GM19455 (cell line): Measurements from ENCODE around the gene ATG9A.
A peak's percentile ranks its signal among the peaks of the same experiment; 100 is the strongest.

Experiments used
- ATAC-seq: cut with Tn5 transposase; IDR thresholded peaks from one replicate; pipeline ENCODE4 v1.9.1; 2021; ENCODE audit not compliant: unreplicated experiment

Gene ATG9A

DNA sequence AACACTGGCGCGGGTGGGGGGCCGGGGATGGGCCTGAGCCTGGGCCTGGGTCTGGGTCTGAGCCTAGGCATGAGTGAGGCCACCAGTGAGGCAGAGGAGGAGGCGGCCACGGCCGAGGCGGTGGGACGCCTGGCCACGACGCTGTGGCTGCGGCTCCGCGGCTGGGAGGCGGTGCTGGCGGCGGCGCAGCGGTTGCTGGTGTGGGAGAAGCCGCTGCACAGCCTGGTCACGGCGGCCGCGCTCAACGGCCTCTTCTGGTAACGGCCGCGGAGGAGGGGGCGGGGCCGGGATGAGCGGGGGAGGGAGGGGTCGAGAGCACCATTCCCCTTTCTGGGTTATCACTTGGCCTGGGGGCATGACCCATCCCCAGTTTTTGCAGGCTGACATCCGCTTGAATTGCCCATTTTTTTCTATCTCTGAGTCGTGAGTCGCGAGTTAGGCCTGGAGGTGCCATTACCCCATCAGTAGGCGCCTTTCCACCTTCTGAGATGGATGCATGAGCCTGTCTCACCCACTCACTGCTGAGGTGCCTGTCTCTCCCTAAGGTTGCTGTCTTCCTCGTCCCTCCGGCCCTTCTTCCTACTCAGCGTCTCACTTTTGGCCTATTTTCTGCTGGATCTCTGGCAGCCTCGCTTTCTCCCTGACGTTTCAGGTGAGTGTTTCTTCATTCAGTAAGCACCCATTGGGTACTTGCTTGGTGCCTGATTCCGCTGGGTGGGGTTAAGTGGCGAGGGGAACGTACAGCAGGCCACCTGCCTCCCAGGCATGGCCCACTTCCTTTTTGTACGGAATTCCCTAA lies 50.9 kb downstream of the ATG9A start:
- ATAC-seq = peak; percentile 11

DNA sequence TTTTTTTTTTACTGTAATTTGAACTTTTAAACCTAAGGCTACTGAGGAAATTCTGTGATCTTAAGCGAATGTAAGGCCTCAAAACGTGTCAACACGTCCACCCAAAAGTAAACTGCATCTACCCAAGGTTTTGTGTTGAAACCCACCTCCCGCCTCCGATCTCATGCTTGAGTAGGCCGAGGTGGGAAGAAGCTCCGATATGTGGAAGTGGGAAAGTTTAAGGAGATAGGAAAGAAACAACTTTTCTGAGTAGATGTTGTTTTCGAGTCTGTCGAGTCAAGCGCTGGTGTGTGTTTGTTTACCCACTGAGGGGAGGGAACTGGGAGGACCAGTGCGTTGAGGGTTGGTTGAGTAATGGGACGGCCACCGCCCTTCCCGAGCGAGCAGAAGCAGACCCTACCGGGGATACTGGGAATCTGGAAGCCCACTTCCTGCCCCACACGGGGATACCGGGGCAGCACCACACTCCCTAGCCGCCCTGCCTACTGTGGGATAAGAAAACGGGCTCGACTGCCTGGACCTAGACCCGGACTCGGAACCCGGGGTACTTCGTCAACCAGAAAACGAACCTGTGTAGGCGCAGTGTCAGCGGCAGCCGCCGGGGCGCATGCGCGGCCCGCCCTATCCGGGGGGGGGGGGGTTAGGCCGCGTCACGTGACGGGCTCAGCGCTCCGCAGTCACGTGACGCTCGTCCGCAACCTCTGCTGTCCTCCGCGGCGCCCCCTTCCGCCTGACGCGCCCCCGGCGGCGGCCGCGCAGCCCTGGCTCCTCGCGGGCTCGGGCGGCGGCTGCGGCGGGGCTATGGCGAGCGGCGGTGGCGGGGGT lies 51.7 kb downstream of the ATG9A start, which contains the start of gene RETREG2:
RETREG2 (plus strand) TSS at position 724 of the 825 bp plus-strand sequence; CDS start at position 802, 78 bp downstream.
- peak; percentile 41 for ATAC-seq

DNA sequence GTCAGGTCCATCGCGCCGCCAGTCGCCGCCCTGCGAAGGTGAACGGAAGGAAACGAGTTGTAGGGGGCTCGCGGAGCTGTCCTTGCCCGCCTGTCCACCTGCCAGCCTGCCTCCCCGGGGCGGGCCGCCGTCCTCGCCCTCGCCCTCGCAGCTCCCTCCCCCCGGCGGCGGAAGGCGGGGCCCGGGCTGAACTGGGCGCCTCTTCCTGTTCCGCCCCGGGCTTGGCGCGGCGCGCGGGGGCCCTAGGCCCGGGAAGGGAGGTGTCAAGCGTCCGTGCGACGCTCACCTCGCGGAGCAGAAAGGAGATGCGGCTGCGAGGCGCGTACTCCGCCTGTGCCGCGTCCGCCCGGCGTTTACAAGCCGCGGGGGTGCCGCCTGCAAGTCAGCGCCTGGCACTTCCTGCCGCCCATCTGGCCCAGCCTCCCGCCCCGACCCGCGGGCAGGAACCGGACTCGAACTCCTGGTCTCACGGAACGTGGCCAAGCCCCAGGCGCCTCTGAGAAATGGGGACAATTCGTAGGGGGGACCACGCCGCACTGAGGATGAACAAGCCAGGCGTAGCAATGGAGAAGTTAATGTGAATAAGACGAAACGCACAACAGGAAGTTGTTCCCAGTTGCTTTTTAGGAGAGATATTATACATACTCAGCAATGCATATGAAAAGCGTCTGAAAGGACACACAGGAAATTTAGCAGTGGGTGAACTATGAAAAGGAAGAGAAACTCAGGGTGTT lies 52.5 kb downstream of the ATG9A start, which contains the start of gene CNPPD1:
CNPPD1 (minus strand) TSS at position 108 of the 734 bp plus-strand sequence; CDS start at position 11, 97 bp downstream.
- peak; percentile 70 for ATAC-seq

DNA sequence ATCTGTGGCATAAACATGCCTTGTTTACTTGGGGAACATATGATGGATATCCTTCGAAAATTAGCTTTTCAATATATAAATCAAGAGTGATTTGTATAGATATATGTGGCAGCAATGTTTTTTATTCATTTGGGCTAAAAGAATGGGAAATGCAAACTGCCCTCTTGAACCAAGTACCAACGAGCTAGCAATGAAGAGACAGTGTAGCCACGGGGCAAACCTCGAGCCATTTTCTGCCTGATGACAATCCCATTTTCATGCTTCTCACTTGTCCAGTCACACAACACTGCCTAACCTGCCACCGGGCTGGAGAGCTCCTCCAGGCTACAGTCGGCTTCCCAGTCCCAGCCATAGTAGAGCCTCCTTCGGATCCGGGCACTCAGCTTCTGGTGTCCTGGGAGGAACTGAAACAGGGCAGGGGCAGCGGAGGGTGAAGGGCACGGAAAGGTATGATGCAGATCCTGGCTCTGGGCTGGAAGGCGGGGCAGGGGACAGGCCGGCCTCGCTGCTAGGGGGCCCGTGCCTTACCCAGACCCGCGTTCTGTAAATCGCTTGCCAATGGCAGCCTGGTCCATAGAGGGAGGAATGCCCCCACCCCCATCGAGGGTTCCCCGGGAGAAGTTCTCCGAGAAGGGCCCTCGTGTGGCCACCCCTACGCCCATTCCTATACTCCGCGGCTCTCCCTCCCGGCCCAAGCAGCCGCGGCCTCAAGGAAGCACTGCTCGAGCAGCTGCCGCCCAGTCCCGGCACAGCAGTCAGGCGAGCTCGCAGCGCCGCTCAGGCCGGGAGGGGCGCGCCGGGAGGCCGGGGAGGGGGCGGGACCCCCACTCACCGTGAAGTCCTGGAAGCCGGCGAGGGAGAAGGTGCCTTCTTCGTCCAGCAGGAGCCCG lies 53.3 kb downstream of the ATG9A start:
- peak; percentile 25 for ATAC-seq

DNA sequence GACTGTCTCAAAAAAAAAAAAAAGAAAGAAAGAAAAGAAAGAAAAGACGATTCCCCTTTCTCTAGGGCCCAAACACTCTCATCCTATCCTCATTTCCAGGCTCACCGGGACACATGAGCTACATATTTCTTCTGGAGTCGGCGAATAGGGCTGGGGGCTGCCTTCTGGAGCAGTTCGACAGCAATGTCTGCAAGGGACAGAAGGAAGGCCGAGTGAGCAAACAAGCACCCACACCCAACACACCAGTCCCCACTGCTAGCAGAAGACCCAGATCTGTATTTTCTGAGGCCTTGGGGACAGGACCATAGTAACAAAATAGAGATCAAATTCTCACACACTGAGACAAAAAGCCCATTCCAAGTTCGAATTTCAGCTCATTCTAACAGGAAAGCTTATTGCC lies 54.0 kb downstream of the ATG9A start:
- ATAC-seq = no peak

DNA sequence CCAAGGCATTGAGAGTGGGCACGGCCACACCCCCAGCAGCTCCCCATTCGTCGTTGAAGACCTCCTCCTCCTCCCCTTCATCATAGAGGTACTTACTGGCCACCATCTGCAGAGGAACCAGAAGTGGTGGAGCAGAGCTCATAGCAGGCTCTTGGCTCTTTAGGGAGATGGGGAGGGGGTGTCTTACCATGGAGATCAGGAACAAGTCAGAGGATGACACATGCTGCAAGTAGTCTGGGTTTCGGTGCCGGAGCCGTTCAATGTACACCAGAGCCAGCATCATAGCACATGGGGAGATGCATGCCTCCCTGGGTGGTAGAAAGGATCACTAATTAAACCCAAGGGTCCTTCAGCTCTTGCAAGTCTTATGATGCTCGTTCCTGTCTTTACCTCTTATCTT lies 54.6 kb downstream of the ATG9A start:
- ATAC-seq = no peak

DNA sequence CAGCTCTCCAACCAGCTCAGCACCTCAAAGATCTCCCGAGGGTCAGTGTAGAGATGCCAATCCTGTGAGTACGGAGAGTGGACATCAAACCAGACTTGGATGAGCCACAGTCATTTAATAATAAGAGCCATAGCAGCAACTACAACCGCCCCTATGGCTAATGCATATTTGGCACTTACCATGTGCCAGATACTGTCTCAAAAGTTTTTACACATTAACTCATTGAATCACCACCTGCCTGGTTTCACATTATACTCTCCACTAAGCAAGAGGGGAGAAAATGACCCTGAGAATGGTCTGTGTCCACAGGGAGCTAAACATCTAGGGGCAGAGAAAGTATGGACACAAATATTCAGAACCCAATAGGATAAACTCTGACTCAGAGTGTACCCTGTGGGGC lies 55.3 kb downstream of the ATG9A start:
- ATAC-seq = no peak

DNA sequence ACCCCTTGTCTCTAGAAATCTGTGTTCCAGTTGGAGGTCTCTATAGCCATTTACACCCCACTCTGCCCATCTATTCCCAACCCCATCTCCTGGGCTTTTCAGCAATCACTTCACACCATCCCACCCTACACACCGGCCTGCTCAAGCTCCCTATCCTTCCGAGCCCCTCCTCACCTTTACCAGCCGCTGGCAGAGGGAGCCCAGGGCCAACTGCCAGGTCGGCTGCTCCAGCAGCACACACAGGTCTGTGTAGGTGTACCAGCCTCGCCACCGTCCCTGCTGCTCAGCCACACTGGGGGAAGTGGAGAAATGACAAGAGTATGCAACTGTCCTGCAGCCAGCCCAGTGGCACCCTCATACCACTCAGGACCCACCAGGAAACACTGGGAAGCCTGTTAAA lies 56.3 kb downstream of the ATG9A start:
- no peak for ATAC-seq

DNA sequence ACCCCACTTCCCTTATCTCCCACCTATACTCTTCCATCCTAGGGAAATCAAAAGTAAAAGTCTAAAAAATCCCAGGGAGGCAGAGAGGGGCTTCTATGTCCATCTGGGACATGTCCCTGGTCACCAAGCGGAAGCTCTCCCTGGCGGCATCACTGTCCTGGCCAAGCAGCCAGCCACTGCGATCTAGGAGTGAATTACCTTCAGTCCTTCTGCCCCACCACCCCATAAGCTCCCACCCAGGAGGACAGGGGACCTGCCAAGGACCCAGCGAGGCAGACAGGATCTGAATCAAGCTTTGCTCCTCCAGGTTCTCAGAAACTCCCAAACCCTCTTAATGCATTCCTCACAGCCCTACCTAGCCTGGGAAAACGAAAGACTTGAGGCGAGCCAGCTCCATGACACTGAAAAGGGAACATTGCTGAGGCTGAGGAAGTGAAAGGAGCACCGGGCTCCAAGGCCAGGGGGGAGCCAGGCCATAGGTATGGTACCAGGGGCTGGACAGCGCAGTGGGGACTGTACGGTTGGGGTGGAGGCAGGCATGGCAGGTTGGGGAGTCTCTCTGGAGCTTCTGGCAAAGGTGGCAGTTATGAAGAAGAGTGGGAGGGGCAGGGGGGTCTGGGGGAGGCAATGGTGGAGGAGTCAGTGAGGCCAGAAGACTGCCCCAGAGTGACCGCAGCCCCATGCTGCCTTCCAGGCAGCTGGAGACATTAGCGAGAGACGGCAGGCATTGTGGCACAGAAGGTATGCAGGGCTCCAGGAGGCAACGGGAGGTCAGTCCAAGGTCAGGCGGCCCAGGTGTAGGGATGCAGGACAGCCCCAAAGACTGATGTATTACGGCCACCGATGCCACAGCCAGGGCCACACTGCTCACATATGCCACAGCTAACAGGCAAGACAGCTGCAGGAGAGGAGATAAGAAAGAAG lies 56.9 kb downstream of the ATG9A start:
- no peak for ATAC-seq

DNA sequence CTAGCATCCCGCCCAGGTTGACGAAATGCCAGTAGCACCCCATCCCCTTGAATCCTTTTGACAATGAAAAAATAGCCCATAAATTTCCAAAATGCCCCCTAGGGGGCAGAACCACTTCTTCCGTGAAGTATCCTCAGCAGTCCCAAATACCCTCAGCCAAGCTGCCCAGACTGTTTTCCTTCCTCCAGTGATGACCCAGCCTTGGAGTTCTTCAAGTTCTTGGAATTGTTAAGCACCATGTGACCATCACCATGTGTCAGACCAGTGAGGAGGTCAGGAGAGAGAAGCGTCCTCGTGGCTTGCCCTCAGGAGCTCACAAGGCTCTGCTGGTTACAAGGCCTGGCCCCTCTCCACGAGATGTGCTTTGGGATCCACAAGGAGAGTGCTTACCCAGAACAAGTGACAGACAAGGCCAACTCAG lies 58.2 kb downstream of the ATG9A start:
- ATAC-seq = no peak

DNA sequence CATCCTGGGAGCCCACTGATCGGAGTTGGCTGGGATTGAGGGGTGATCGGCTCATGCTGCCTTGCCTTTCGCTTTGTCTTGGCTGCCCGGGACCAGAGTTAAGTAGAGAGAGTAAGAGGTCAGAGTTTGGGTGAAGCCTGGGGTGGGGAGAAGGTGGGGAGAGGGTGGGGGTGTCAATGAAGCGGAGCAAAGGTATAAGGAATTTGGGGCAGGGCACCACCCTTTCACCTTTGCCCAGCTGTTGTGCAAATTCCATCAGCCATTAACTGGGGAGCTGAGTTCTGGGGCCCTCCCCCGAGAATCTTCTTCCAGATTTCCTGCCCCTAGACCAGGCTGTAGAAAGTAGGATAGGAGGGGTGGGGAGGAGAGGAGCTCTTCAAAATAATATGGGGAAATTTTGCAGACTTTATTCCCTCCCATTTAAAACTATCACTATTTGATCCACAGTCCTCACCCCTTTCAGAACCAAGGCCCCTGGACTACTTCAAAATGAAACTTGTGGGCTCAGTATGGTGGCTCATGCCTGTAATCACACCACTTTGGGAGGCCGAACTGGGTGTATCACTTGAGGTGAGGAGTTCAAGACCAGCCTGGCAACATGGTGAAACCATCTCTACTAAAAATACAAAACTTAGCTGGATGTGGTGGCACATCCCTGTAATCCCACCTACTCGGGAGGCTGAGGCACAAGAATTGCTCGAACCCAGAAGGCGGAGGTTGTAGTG lies 59.3 kb downstream of the ATG9A start, which contains the start of gene SLC23A3:
SLC23A3 (minus strand) TSS at position 100 of the 725 bp plus-strand sequence; CDS start at position 55, 45 bp downstream.
- ATAC-seq = no peak
